Gastroesophageal sphincter (tissue), 3 donors: ENCODE results near the gene E2F3.

ENCODE experiments used
- POLR2A ChIP-seq, 2 donors: fragments of 450-650 bp; IDR thresholded peaks; one replicate each; pipeline ENCODE4 v1.6.1; 2017; ENCODE audit warnings: antibody characterized with exemption in 2 of 2, mild to moderate bottlenecking in 2 of 2, moderate library complexity in 1 of 2
- TF ChIP-seq, protein P1 (sequence below), 4 experiments: fragments of 200-600 bp in 2 of 4; fragments of 450-650 bp in 2 of 4; sonication (generic) in 1 of 4; IDR thresholded peaks; one replicate each; pipeline ENCODE4 v1.5.1; 2017 to 2019; ENCODE audit warnings: antibody characterized with exemption in 4 of 4, mild to moderate bottlenecking in 2 of 4, moderate library complexity in 2 of 4

DNA sequence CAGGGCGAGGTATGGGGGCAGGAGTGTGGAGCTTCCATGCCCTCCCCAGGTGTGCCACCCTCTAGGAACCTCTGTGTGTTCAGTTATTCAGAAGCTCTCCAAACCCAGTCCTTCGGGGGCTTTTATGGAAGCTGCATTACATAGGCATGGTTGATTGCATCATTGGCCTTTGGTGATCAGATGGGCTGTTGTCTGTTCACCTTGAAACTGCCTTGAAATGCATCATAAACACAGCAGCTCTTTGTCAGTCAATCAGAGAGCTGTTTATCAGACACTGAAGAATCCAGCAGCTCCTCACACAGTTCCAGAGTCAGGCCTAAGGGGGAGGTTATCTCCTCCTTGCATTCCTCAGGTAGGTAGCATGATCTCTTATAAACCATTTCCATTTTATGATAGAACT is 62.4 kb downstream of the E2F3 start:
- TF ChIP-seq POLR2A (IDR thresholded peaks at IDR 0.05): no peak
- TF ChIP-seq, protein P1, sequence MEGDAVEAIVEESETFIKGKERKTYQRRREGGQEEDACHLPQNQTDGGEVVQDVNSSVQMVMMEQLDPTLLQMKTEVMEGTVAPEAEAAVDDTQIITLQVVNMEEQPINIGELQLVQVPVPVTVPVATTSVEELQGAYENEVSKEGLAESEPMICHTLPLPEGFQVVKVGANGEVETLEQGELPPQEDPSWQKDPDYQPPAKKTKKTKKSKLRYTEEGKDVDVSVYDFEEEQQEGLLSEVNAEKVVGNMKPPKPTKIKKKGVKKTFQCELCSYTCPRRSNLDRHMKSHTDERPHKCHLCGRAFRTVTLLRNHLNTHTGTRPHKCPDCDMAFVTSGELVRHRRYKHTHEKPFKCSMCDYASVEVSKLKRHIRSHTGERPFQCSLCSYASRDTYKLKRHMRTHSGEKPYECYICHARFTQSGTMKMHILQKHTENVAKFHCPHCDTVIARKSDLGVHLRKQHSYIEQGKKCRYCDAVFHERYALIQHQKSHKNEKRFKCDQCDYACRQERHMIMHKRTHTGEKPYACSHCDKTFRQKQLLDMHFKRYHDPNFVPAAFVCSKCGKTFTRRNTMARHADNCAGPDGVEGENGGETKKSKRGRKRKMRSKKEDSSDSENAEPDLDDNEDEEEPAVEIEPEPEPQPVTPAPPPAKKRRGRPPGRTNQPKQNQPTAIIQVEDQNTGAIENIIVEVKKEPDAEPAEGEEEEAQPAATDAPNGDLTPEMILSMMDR (IDR thresholded peaks at IDR 0.05): no peak
